Measurements from ENCODE around the gene CAMSAP2.

- TF ChIP-seq CTCF (IDR thresholded peaks at IDR 0.05) (no peak), POLR2A (IDR thresholded peaks at IDR 0.05) (no peak), EP300 (IDR thresholded peaks at IDR 0.05) (no peak), POLR2AphosphoS5 (IDR thresholded peaks at IDR 0.05) (no peak)
Measured at GRCh38 chr1:200727257-200727656, 11.4 kb upstream of the CAMSAP2 start.

Data from upper lobe of left lung (tissue), 4 donors.